K562 (cell line): ENCODE data around the gene LRRC8C. TPM values are rescaled to one million over a fixed set of nuclear protein-coding genes. Genes with fewer than 3 reads are reported as not detected.

Experiments used
- ATAC-seq: fragments of 200-7000 bp; cut with Tn5 transposase; 3 replicates; pipeline ENCODE4 v1.9.1; 2020; ENCODE audit warnings: moderate library complexity
- BruUV-seq: library from RNA; stranded (reverse); fragments of 400-500 nt; replicated peaks from 2 replicates; lab custom pipeline; 2021; lab: Mats Ljungman, UMichigan
- CTCF ChIA-PET: fragments of 300-600 bp; formaldehyde crosslinking; extraction: SDS; loops from one replicate; lab custom pipeline; 2021; ENCODE audit warnings: low intra/inter-chr PET ratio; lab: Yijun Ruan, JAX
- POLR2A ChIA-PET: fragments of 300-600, 350-650 bp; sonication (Branson Sonifier 250); formaldehyde crosslinking; extraction: SDS; loops from one replicate; lab custom pipeline; 2021; ENCODE audit warnings: antibody characterized with exemption, inconsistent platforms; lab: Yijun Ruan, JAX
- DNase-seq, 4 experiments: peaks; one replicate each; pipeline versions ENCODE4 v3.0.0 to v3.0.0-alpha.2; 2011 to 2018; ENCODE audit warnings: low spot score in 3 of 4, mixed read lengths in 3 of 4; ENCODE audit errors: extremely low read depth in 1 of 4
- FAIRE-seq: peaks from 2 replicates; lab custom pipeline; 2011; peaks lifted over from hg19 to GRCh38; lab: Jason Lieb, UNC
- H2AFZ ChIP-seq: 2 replicates; pipeline ENCODE4 v1.6.0; 2011; ENCODE audit warnings: low read depth, low read length, control low read depth, inconsistent platforms
- H3K27ac ChIP-seq: fragments of 200-600 bp; 3 replicates; pipeline ENCODE4 v1.8.0; 2011; ENCODE audit warnings: low read depth, mild to moderate bottlenecking, control low read depth, inconsistent platforms, low read length, moderate library complexity, mixed read lengths; ENCODE audit errors: extremely low read depth
- H3K27me3 ChIP-seq, 2 experiments: fragments of 300-600 bp in 1 of 2; 2 replicates in 1 of 2; 3 replicates in 1 of 2; pipeline versions ENCODE4 v1.6.0 to v1.8.0; 2011; ENCODE audit warnings: inconsistent platforms in 2 of 2, low read length in 2 of 2, mild to moderate bottlenecking in 1 of 2, mixed read lengths in 1 of 2, moderate library complexity in 1 of 2; ENCODE audit not compliant: control insufficient read depth in 2 of 2, insufficient read depth in 2 of 2
- H3K36me3 ChIP-seq: fragments of 300-600 bp; 3 replicates; pipeline ENCODE4 v1.8.0; 2011; ENCODE audit warnings: mild to moderate bottlenecking, low read length, inconsistent platforms; ENCODE audit not compliant: control insufficient read depth, insufficient read depth
- H3K4me1 ChIP-seq, 2 experiments: fragments of 200-600 bp in 1 of 2; replicated peaks in 1 of 2; 2 replicates in 1 of 2; 3 replicates in 1 of 2; pipeline versions ENCODE4 v1.5.1 to v1.8.0; 2011; ENCODE audit warnings: inconsistent platforms in 2 of 2, low read length in 2 of 2, mild to moderate bottlenecking in 1 of 2, mixed read lengths in 1 of 2, moderate library complexity in 1 of 2; ENCODE audit not compliant: control insufficient read depth in 2 of 2, insufficient read depth in 2 of 2
- H3K4me2 ChIP-seq: 2 replicates; pipeline ENCODE4 v1.6.1; 2011; ENCODE audit warnings: low read length, control low read depth, inconsistent platforms, mixed read lengths; ENCODE audit not compliant: insufficient read depth
- H3K4me3 ChIP-seq: fragments of 200-600 bp; sonication (generic), shearing (Covaris generic); 2 replicates; pipeline ENCODE4 v1.5.1; 2016; ENCODE audit warnings: control low read depth, inconsistent platforms
- H3K79me2 ChIP-seq: fragments of 200-600 bp; 3 replicates; pipeline ENCODE4 v1.8.0; 2011; ENCODE audit warnings: low read length, inconsistent platforms; ENCODE audit not compliant: control insufficient read depth, insufficient read depth
- H3K9ac ChIP-seq, 2 experiments: 2 replicates each; pipeline versions ENCODE4 v1.6.0 to v1.6.1; 2011; ENCODE audit warnings: low read depth in 2 of 2, low read length in 2 of 2, control low read depth in 1 of 2, inconsistent platforms in 1 of 2, mild to moderate bottlenecking in 1 of 2, mixed read lengths in 1 of 2; ENCODE audit not compliant: insufficient read depth in 1 of 2
- H3K9me1 ChIP-seq: one replicate; pipeline ENCODE4 v1.6.0; 2011; ENCODE audit warnings: inconsistent platforms, mild to moderate bottlenecking, low read length, moderate library complexity; ENCODE audit not compliant: control insufficient read depth, insufficient read depth
- H3K9me3 ChIP-seq: replicated peaks from 2 replicates; pipeline ENCODE4 v1.5.1; 2011; ENCODE audit warnings: low read depth, low read length, inconsistent platforms; ENCODE audit not compliant: control insufficient read depth, insufficient read depth
- H4K20me1 ChIP-seq: replicated peaks from 2 replicates; pipeline ENCODE4 v1.6.1; 2011; ENCODE audit warnings: low read length, inconsistent platforms, mixed read lengths; ENCODE audit not compliant: control insufficient read depth, insufficient read depth
- ARID1B ChIP-seq: fragments of 450-650 bp; IDR thresholded peaks from 2 replicates; pipeline ENCODE4 v1.6.1; 2016; ENCODE audit warnings: antibody characterized with exemption, mild to moderate bottlenecking, inconsistent platforms
- ATF6 ChIP-seq: sonication (generic); formaldehyde crosslinking; IDR thresholded peaks from 2 replicates; pipeline ENCODE4 v1.4.0; 2020; ENCODE audit warnings: mild to moderate bottlenecking, missing genetic modification reagents
- ATF7 ChIP-seq: fragments of 450-650 bp; IDR thresholded peaks from 2 replicates; pipeline ENCODE4 v1.7.1; 2014; ENCODE audit warnings: mild to moderate bottlenecking, moderate library complexity
- BRD9 ChIP-seq: fragments of 450-650 bp; IDR thresholded peaks from 2 replicates; pipeline ENCODE4 v1.6.1; 2018; ENCODE audit warnings: low read depth; ENCODE audit not compliant: partially characterized antibody
- CCNT2 ChIP-seq: IDR thresholded peaks from 2 replicates; pipeline ENCODE4 v1.6.1; 2011; ENCODE audit warnings: borderline replicate concordance, low read depth, mild to moderate bottlenecking, moderate library complexity, mixed read lengths, low read length; ENCODE audit not compliant: insufficient read length; ENCODE audit errors: extremely low read depth
- ETV6 ChIP-seq, 3 experiments: fragments of 150-350 bp in 1 of 3; sonication (generic) in 1 of 3; formaldehyde crosslinking in 1 of 3; IDR thresholded peaks; 2 replicates each; pipeline versions ENCODE4 v1.6.1 to v1.8.0; 2014 to 2022; ENCODE audit warnings: borderline replicate concordance in 2 of 3, low read depth in 2 of 3, antibody characterized with exemption in 1 of 3, low read length in 1 of 3, mild to moderate bottlenecking in 1 of 3, missing genetic modification reagents in 1 of 3
- GABPA ChIP-seq: fragments of 200-800 bp; sonication (Bioruptor generic); conservative IDR thresholded peaks from 2 replicates; pipeline ENCODE4 v1.6.1; 2016; ENCODE audit warnings: low read depth, missing genetic modification characterization, missing compliant biosample characterization
- JUND ChIP-seq, 2 experiments: IDR thresholded peaks; 2 replicates in 1 of 2; 3 replicates in 1 of 2; pipeline ENCODE4 v1.6.1; 2011; ENCODE audit warnings: borderline replicate concordance in 2 of 2, low read depth in 2 of 2, low read length in 2 of 2, improper control_type of control experiment in 1 of 2, missing biosample characterization in 1 of 2, missing genetic modification characterization in 1 of 2, missing genetic modification reagents in 1 of 2
- SETDB1 ChIP-seq: IDR thresholded peaks from one replicate; pipeline ENCODE4 v1.6.1; 2012; ENCODE audit warnings: low read length, control low read depth, inconsistent platforms
- SIN3B ChIP-seq: fragments of 450-650 bp; IDR thresholded peaks from 2 replicates; pipeline ENCODE4 v1.6.1; 2017; ENCODE audit warnings: low read depth, mild to moderate bottlenecking, moderate library complexity
- SMARCA5 ChIP-seq: fragments of 450-650 bp; IDR thresholded peaks from 2 replicates; pipeline ENCODE4 v1.6.1; 2016
- SMARCE1 ChIP-seq: fragments of 450-650 bp; IDR thresholded peaks from 2 replicates; pipeline ENCODE4 v1.7.1; 2016; ENCODE audit warnings: mild to moderate bottlenecking
- SPI1 ChIP-seq: IDR thresholded peaks from 2 replicates; pipeline ENCODE4 v1.6.1; 2011; ENCODE audit warnings: low read depth, low read length, control low read depth, borderline replicate concordance
- TEAD4 ChIP-seq, 2 experiments: sonication (generic) in 1 of 2; formaldehyde crosslinking in 1 of 2; IDR thresholded peaks; 2 replicates each; pipeline versions ENCODE4 v1.6.1 to v1.8.0; 2012 to 2022; ENCODE audit warnings: borderline replicate concordance in 1 of 2, inconsistent platforms in 1 of 2, low read length in 1 of 2, mild to moderate bottlenecking in 1 of 2, missing genetic modification reagents in 1 of 2
- ZNF134 ChIP-seq: fragments of 250-450 bp; sonication (Bioruptor Pico); conservative IDR thresholded peaks from 2 replicates; pipeline ENCODE4 v1.4.0; 2020
- ZNF140 ChIP-seq: fragments of 250-450 bp; sonication (Bioruptor Pico); IDR thresholded peaks from 2 replicates; pipeline ENCODE4 v1.8.0; 2021; ENCODE audit warnings: moderate library complexity, mild to moderate bottlenecking, inconsistent platforms
- ZNF589 ChIP-seq: fragments of 200-800 bp; sonication (Bioruptor generic); IDR thresholded peaks from 2 replicates; pipeline ENCODE4 v1.6.1; 2016; ENCODE audit warnings: low read depth, missing genetic modification characterization, missing compliant biosample characterization
- ZNF766 ChIP-seq: fragments of 200-800 bp; sonication (Bioruptor generic); conservative IDR thresholded peaks from 2 replicates; pipeline ENCODE4 v1.6.1; 2016; ENCODE audit warnings: missing genetic modification characterization, missing compliant biosample characterization
- WGBS: fragments of 100-300 bp; shearing (Covaris generic); methylation state at CpG from one replicate; pipeline ENCODE4 v1.1.6; 2016; ENCODE audit warnings: low coverage, mixed read lengths; ENCODE audit not compliant: insufficient coverage; ENCODE audit errors: missing lambda C conversion rate; 5-methylcytosine and 5-hydroxymethylcytosine counted together
- in situ Hi-C: fragments of 300-500 bp; cut with MboI; formaldehyde crosslinking; loops from 4 replicates; pipeline ENCODE4 v1.15.0; 2018; ENCODE audit warnings: inconsistent platforms, mixed read lengths
- intact Hi-C: fragments of 100-400 bp; cut with micrococcal nuclease; formaldehyde crosslinking; loops from 2 replicates; pipeline ENCODE4 v1.14.2; 2022
- polyA plus RNA-seq, 8 experiments: library from polyadenylated mRNA; depleted of rRNA in 4 of 8; stranded (reverse) in 5 of 8; unstranded in 3 of 8; fragments of >200 nt; fragmentation: Nextera tagmentation in 2 of 8; fragmentation: Illumina TruSeq in 1 of 8; extraction: Ambion mirVana in 2 of 8; extraction: Trizol in 1 of 8; gene quantifications; 2 replicates each; pipeline versions ENCODE4 v1.2.1 to v1.2.3, GENCODE V29; 2011 to 2014; ENCODE audit warnings: inconsistent platforms in 1 of 8, missing spikeins in 1 of 8
- total RNA-seq, 7 experiments: library from RNA; depleted of rRNA in 6 of 7; stranded (reverse); fragments of >200 nt in 6 of 7; fragmentation: Illumina TruSeq in 2 of 7; extraction: Trizol in 2 of 7; gene quantifications; 2 replicates each; pipeline versions ENCODE4 v1.2.1 to v1.2.3, GENCODE V29; 2011 to 2021; ENCODE audit warnings: low replicate concordance in 1 of 7

The LRRC8C gene
- total and polyA plus RNA-seq, 9 of the 15 experiments (the other 6 are each of a cell fraction or from before 2014, with no cell fraction given) = 1.00 to 12.5 (median 4.5) TPM

- TF ChIP-seq BRD9 = no peak
These were observed 126.1 kb downstream of the LRRC8C start (continued) for GRCh38 chr1:89759036-89759435.

GRCh38 chr1:89760496-89760895, 127.6 kb downstream of the LRRC8C start:
- intact Hi-C loops (loop anchor here (5.0 kb wide), 1 partner anchor 58 kb away; no protein-coding TSS in a partner anchor), in situ Hi-C loops (loop anchor here (5.0 to 10.0 kb wide), 2 partner anchors 128 to 276 kb away; partner anchors contain the start of gene LRRC8C)
- FAIRE-seq = peak; percentile 70
- Histone ChIP-seq H3K4me2 (peak overlapping the region; percentile 19; the same call in 1 of the 2 replicates), H3K9me1 (no peaks in the 10 kb centered on the region), H3K27me3 (no peaks in the 10 kb centered on the region; a peak in 1 of 5 replicates), H3K4me3 (no peak overlapping the region), H2AFZ (peak overlapping the region; percentile 77), H3K36me3 (no peaks in the 10 kb centered on the region), H3K27ac (peak overlapping the region; percentile 38; the same call in 1 of the 3 replicates), H3K4me1 (peaks cover 15 to 17% of the 10 kb centered on the region in 2 experiments), H3K9me3 (no peaks in the 10 kb centered on the region), H3K9ac (0 out of 4 replicates have a peak overlapping the region, but pooled peaks of 1 of the 2 experiments have one; percentile 4), H3K79me2 (no peaks in the 10 kb centered on the region), H4K20me1 (no peaks in the 10 kb centered on the region)
- 33% methylated on average over 3 of the region's 3 CpGs for WGBS
- BruUV-seq = no TSS peak
- no peak for ATAC-seq
- CTCF ChIA-PET = no interaction called here
- POLR2A ChIA-PET = interaction anchor here (0.7 kb wide), 1 partner anchor 40 kb away, joined by 3 read pairs; no protein-coding TSS in a partner anchor
- DNase-seq = peak in 1 of 4 experiments; percentile 47
- TF ChIP-seq GABPA (tag) (peak; percentile 27; the same call in 1 of the 2 replicates), ATF6 (no peak), ZNF140 (CRISPR knock-in tag) (no peak), ZNF589 (CRISPR knock-in tag) (0 out of 2 replicates have a peak, but pooled peaks have one; percentile 23), ETV6 (IDR thresholded peaks at IDR 0.05; ENCODE audit: borderline replicate concordance in 1 of 2, low read depth in 2 of 2, low read length in 1 of 2) (peak in 1 of 2 experiments; percentile 79; a peak in 1 of 4 replicates), ETV6 (CRISPR knock-in tag; IDR thresholded peaks at IDR 0.05; ENCODE audit: borderline replicate concordance) (no peak), ARID1B (peak; percentile 22; the same call in 1 of the 2 replicates), SMARCA5 (no peak), SPI1 (peak; percentile 94), SETDB1 (no peak), SIN3B (no peak), SMARCE1 (0 out of 2 replicates have a peak, but pooled peaks have one; percentile 15), TEAD4 (IDR thresholded peaks at IDR 0.05; ENCODE audit: low read length) (peak; percentile 26; the same call in 1 of the 2 replicates), TEAD4 (CRISPR knock-in tag; IDR thresholded peaks at IDR 0.05; ENCODE audit: borderline replicate concordance) (no peak), CCNT2 (no peak), ATF7 (0 out of 2 replicates have a peak, but pooled peaks have one; percentile 31), JUND (IDR thresholded peaks at IDR 0.05; ENCODE audit: borderline replicate concordance, low read depth, low read length) (0 out of 2 replicates have a peak, but pooled peaks have one; percentile 4), JUND (tag; IDR thresholded peaks at IDR 0.05; ENCODE audit: borderline replicate concordance, low read depth, low read length) (no peak), ZNF766 (CRISPR knock-in tag) (peak; percentile 66; the same call in 1 of the 2 replicates), ZNF134 (CRISPR knock-in tag) (no peak)
